Tibial artery (tissue), 4 donors: ENCODE data around the gene SCO2.

Source experiments
- DNase-seq, 2 donors: peaks; one replicate each; pipeline ENCODE4 v3.0.0-alpha.2; 2019
- H3K27ac ChIP-seq, 2 donors: fragments of 200-600 bp; sonication (generic) in 1 of 2; 1 replicate in 1 of 2; 2 replicates in 1 of 2; pipeline ENCODE4 v1.5.1; 2018 to 2019; ENCODE audit warnings: mild to moderate bottlenecking in 1 of 2
- H3K27me3 ChIP-seq, 2 donors: fragments of 200-600 bp; sonication (generic) in 1 of 2; one replicate each; pipeline versions ENCODE4 v1.5.1 to v1.6.0; 2016 to 2019
- H3K36me3 ChIP-seq, 3 donors: fragments of 200-600 bp; sonication (generic) in 2 of 3; one replicate each; pipeline ENCODE4 v1.5.1; 2016 to 2019; ENCODE audit warnings: mild to moderate bottlenecking in 2 of 3
- H3K4me1 ChIP-seq, 4 donors: fragments of 200-600 bp; sonication (generic) in 2 of 4; 1 replicate in 3 of 4; 2 replicates in 1 of 4; pipeline ENCODE4 v1.5.1; 2016 to 2019
- H3K4me3 ChIP-seq, 2 donors: fragments of 200-600 bp; sonication (generic) in 1 of 2; 1 replicate in 1 of 2; 2 replicates in 1 of 2; pipeline ENCODE4 v1.5.1; 2018 to 2019; ENCODE audit warnings: mild to moderate bottlenecking in 2 of 2
- H3K9me3 ChIP-seq, 3 donors: fragments of 200-600 bp; sonication (generic) in 1 of 3; one replicate each; pipeline ENCODE4 v1.5.1; 2016 to 2019
- intact Hi-C: fragments of 100-400 bp; cut with DNase I; formaldehyde crosslinking; loops from one replicate; pipeline ENCODE4 v1.15.0; 2023; ENCODE audit warnings: low total_unique reads
- TF ChIP-seq, protein P1 (sequence below), 2 experiments: fragments of 200-600 bp in 1 of 2; fragments of 450-650 bp in 1 of 2; IDR thresholded peaks; one replicate each; pipeline ENCODE4 v1.5.1; 2017 to 2019; ENCODE audit warnings: antibody characterized with exemption in 2 of 2, mild to moderate bottlenecking in 1 of 2, moderate library complexity in 1 of 2

The SCO2 gene

DNA sequence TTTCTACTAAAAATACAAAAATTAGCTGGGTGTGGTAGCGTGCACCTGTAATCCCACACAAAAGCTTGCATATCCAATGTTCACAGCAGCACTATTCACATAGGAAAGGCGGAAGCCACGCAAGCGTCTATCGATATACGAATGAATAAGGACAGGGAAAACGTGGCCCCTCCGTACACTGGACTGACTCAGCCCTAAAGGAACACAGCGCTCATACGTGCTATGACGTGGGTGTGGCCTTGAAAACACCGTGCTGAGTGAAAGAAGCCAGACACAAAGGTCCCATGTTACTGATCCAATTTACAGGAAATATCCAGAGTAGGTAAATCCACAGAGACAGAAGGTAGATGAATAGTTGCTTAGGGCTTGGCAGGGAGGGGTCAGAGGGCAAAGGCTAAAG is 24.9 kb downstream of the SCO2 start:
- TF ChIP-seq, protein P1, sequence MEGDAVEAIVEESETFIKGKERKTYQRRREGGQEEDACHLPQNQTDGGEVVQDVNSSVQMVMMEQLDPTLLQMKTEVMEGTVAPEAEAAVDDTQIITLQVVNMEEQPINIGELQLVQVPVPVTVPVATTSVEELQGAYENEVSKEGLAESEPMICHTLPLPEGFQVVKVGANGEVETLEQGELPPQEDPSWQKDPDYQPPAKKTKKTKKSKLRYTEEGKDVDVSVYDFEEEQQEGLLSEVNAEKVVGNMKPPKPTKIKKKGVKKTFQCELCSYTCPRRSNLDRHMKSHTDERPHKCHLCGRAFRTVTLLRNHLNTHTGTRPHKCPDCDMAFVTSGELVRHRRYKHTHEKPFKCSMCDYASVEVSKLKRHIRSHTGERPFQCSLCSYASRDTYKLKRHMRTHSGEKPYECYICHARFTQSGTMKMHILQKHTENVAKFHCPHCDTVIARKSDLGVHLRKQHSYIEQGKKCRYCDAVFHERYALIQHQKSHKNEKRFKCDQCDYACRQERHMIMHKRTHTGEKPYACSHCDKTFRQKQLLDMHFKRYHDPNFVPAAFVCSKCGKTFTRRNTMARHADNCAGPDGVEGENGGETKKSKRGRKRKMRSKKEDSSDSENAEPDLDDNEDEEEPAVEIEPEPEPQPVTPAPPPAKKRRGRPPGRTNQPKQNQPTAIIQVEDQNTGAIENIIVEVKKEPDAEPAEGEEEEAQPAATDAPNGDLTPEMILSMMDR (IDR thresholded peaks at IDR 0.05): no peak
- peaks cover 26 to 33% (median 29%) of the 10 kb centered on the region in 3 donors for H3K36me3 ChIP-seq
- H3K27ac ChIP-seq: no peak overlapping the region
- H3K4me3 ChIP-seq: no peak overlapping the region
- intact Hi-C loops: loop anchor here (10.0 kb wide), 1 partner anchor 256 kb away; the partner anchor contains the start of gene TUBGCP6
- H3K4me1 ChIP-seq: peaks cover 0 to 5% (median under 1%) of the 10 kb centered on the region in 4 donors
- no peaks in the 10 kb centered on the region for H3K9me3 ChIP-seq
- H3K27me3 ChIP-seq: no peaks in the 10 kb centered on the region
- no peak for DNase-seq

DNA sequence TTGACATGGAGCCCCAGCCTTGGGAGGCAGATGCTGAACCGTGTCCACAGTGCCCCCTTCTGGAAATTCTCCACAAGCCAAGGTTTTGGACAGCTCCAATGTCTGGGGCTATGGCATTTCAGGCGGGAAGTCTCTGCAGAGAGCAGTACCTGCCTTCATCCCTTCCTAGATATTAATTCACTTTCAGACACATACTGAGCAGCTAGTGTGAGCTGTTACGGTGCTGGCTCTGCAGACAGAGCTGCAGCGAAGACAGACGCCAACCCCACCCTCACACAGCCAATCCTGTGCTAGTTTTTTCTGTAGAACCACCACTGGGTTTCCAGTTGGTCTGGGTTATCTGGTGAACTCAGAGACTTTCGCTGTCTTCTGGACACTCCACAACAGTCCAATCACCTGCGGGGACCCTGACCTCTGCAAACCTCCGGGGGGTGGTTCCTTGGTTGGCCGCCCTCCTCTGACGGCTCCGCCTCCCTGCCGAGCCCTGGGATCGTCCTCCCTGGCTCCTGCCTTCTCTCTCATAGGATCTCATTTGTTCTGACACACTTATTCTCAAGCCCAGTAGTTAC is 27.0 kb downstream of the SCO2 start:
- peaks cover 12 to 16% (median 13%) of the 10 kb centered on the region in 3 donors for H3K36me3 ChIP-seq
- no peak overlapping the region for H3K27ac ChIP-seq
- H3K27me3 ChIP-seq: no peaks in the 10 kb centered on the region
- H3K9me3 ChIP-seq: no peaks in the 10 kb centered on the region
- TF ChIP-seq, protein P1 (IDR thresholded peaks at IDR 0.05): peak; percentile 38 to 44
- peak in 1 of 2 donors; percentile 55 for DNase-seq
- intact Hi-C loops: no loop called here
- H3K4me3 ChIP-seq: no peak overlapping the region
- no peaks in the 10 kb centered on the region for H3K4me1 ChIP-seq

DNA sequence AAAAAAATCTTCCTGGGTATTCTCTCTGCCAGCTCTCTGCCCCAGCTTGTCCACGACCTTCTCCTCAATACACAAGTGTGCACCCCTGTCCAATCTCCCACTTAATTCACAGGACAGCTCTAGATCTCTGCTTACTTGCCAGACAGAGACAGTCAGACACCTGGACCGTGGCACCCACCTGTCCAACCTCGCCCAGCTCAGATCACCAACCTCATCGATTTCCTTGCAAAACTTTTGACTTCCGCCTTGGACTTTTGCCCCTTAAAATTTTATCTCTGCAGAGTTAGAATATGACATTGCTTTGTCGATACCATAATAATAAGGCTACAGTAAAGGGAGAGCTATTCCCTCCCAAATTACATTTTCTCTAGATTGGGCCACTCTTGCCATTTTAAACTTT is 28.3 kb downstream of the SCO2 start:
- TF ChIP-seq, protein P1 (IDR thresholded peaks at IDR 0.05): no peak
- H3K36me3 ChIP-seq: peaks cover 0 to 2% (median 0%) of the 10 kb centered on the region in 3 donors
- H3K27ac ChIP-seq: no peak overlapping the region
- H3K4me3 ChIP-seq: no peak overlapping the region
- intact Hi-C loops: no loop called here
- DNase-seq: no peak
- no peaks in the 10 kb centered on the region for H3K9me3 ChIP-seq
- H3K27me3 ChIP-seq: no peaks in the 10 kb centered on the region
- no peaks in the 10 kb centered on the region for H3K4me1 ChIP-seq

DNA sequence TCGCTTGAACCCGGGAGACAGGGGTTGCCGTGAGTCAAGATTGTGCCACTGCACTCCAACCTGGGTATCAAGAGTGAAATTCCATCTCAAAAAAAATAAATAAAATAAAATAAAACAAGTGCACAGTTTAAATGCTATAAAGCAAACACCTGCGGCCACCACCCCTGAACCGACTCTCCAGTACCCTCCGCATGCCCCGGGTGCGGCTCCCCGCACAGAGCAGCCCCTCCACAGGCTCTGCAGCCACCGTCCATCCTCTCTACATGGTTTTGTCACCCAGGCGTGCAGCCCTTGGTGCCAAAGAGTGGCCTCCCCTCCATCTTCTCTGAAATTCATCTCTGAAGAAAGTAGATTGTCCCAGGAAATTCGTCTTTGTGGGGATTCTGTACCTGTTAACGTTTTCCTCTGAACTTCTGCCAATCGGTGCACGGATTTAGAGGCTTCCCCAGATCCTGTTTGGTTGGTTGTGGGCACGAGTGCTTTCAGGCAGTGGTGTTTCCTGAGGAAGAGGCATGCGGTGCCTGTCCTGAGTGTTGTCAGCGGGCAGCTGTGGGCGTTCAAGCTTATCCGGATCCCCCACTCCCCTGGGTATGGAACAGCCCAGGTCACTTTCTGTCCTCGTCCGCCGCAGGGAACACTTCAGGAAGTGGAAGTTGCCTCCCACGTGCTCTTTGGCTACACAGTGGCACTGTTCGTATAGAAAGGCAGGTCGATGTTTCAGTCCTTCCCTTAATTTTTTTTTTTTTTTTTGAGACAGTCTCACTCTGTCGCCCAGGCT is 34.7 kb downstream of the SCO2 start:
- Histone ChIP-seq H3K36me3 (no peaks in the 10 kb centered on the region), H3K27ac (no peak overlapping the region), H3K9me3 (no peaks in the 10 kb centered on the region), H3K4me1 (no peaks in the 10 kb centered on the region), H3K4me3 (no peak overlapping the region), H3K27me3 (peaks cover 0 to 40% of the 10 kb centered on the region in 2 donors)
- TF ChIP-seq, protein P1 (IDR thresholded peaks at IDR 0.05): no peak
- intact Hi-C loops: no loop called here
- no peak for DNase-seq

DNA sequence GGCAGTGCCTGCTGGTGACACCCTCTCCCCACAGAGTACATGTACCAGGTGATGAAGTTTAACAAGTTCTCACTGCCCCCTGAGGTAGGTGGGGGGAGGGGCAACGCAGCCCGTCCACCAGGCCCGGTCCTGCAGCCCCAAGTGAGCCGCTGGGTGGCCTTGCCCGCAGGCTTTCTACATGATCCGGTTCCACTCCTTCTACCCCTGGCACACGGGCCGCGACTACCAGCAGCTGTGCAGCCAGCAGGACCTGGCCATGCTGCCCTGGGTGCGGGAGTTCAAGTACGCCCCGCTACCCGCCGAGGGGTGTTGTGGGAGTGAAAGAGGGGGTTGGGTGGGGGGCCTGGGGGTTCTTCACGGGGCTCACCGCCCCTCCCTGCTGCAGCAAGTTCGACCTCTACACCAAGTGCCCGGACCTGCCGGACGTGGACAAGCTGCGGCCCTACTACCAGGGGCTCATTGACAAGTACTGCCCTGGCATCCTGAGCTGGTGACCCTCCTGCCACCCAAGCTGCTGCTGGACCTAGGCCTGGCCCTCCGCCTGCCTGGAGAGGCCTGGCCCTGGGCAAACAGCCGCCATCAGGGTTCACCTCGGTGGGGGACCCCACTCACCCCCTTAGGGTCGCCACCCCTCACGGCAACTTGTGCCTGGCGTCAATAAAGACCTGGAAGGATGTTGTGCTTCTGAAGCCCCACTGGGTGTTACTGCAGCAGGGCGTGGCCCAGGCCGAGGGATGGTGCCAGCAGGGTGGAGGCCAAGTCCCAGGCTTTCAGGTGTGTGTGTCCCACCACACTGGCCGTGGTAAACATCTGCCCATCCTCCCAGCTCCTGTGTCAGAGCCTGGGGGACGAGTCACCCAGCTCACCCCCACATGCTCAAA is 35.8 kb downstream of the SCO2 start:
- Histone ChIP-seq H3K9me3 (no peaks in the 10 kb centered on the region), H3K4me1 (no peaks in the 10 kb centered on the region), H3K27me3 (peaks cover 0 to 45% of the 10 kb centered on the region in 2 donors), H3K36me3 (no peaks in the 10 kb centered on the region), H3K27ac (no peak overlapping the region), H3K4me3 (no peak overlapping the region)
- intact Hi-C loops: no loop called here
- no peak for DNase-seq
- TF ChIP-seq, protein P1 (IDR thresholded peaks at IDR 0.05): no peak
